GM08714 (cell line): ENCODE measurements around the gene ASTN2.

Source experiments
- H3K4me3 ChIP-seq: fragments of 200-500 bp; sonication (Bioruptor generic); 2 replicates; pipeline ENCODE4 v1.5.1; 2014; ENCODE audit warnings: mild to moderate bottlenecking, low read length, inconsistent platforms
- ZNF274 ChIP-seq: IDR thresholded peaks from 2 replicates; pipeline ENCODE4 v1.6.1; 2012; ENCODE audit warnings: mild to moderate bottlenecking, low read depth, low read length

Gene ASTN2

GRCh38 chr9:117317192-117317591 is 97.7 kb downstream of the ASTN2 start:
- H3K4me3 ChIP-seq: no peak overlapping the region
- TF ChIP-seq ZNF274: no peak

GRCh38 chr9:117315236-117315635 is 99.6 kb downstream of the ASTN2 start:
- TF ChIP-seq ZNF274: no peak
- no peak overlapping the region for H3K4me3 ChIP-seq

GRCh38 chr9:117313989-117314388 is 100.9 kb downstream of the ASTN2 start:
- no peak overlapping the region for H3K4me3 ChIP-seq
- no peak for TF ChIP-seq ZNF274

- H3K4me3 ChIP-seq: no peak overlapping the region
- no peak for TF ChIP-seq ZNF274
These were observed 107.2 kb downstream of the ASTN2 start for GRCh38 chr9:117307701-117308100.

GRCh38 chr9:117306032-117306431 is 108.8 kb downstream of the ASTN2 start:
- TF ChIP-seq ZNF274: no peak

GRCh38 chr9:117305454-117305853 is 109.4 kb downstream of the ASTN2 start:
- no peak for TF ChIP-seq ZNF274
- no peak overlapping the region for H3K4me3 ChIP-seq

More at GRCh38 chr9:117306032-117306431, 108.8 kb downstream of the ASTN2 start:
- no peak overlapping the region for H3K4me3 ChIP-seq

- H3K4me3 ChIP-seq: no peak overlapping the region
- no peak for TF ChIP-seq ZNF274
These were observed 110.3 kb downstream of the ASTN2 start for GRCh38 chr9:117304549-117304948.

GRCh38 chr9:117303643-117304230 is 111.1 kb downstream of the ASTN2 start:
- TF ChIP-seq ZNF274: no peak
- H3K4me3 ChIP-seq: no peak overlapping the region

- TF ChIP-seq ZNF274: no peak
- no peak overlapping the region for H3K4me3 ChIP-seq
These were observed 112.4 kb downstream of the ASTN2 start for GRCh38 chr9:117302487-117302886.

GRCh38 chr9:117300371-117301110 is 114.3 kb downstream of the ASTN2 start:
- TF ChIP-seq ZNF274: no peak
- no peak overlapping the region for H3K4me3 ChIP-seq

GRCh38 chr9:117296453-117296852 is 118.4 kb downstream of the ASTN2 start:
- H3K4me3 ChIP-seq: no peak overlapping the region
- no peak for TF ChIP-seq ZNF274

GRCh38 chr9:117293206-117294114 is 121.4 kb downstream of the ASTN2 start:
- H3K4me3 ChIP-seq: no peak overlapping the region
- no peak for TF ChIP-seq ZNF274

- TF ChIP-seq ZNF274: no peak
- no peak overlapping the region for H3K4me3 ChIP-seq
These were observed 123.8 kb downstream of the ASTN2 start for GRCh38 chr9:117290856-117291622.

- no peak for TF ChIP-seq ZNF274
- H3K4me3 ChIP-seq: no peak overlapping the region
These were observed 124.5 kb downstream of the ASTN2 start for GRCh38 chr9:117290306-117290840.

GRCh38 chr9:117286245-117286644 is 128.6 kb downstream of the ASTN2 start:
- H3K4me3 ChIP-seq: no peak overlapping the region
- TF ChIP-seq ZNF274: no peak
